Esophagus squamous epithelium (tissue), 4 donors: ENCODE measurements around the gene ATXN1.

Experiments used
- CTCF ChIP-seq, 6 experiments: fragments of 450-650 bp in 4 of 6; fragments of 200-600 bp in 2 of 6; sonication (generic) in 2 of 6; IDR thresholded peaks; one replicate each; pipeline ENCODE4 v1.5.1; 2016 to 2019; ENCODE audit warnings: antibody characterized with exemption in 6 of 6, mild to moderate bottlenecking in 4 of 6, moderate library complexity in 4 of 6
- POLR2A ChIP-seq, 4 donors: fragments of 450-650 bp; IDR thresholded peaks; one replicate each; pipeline ENCODE4 v1.6.1; 2017; ENCODE audit warnings: antibody characterized with exemption in 4 of 4, mild to moderate bottlenecking in 4 of 4, moderate library complexity in 3 of 4

- no peak for TF ChIP-seq CTCF (IDR thresholded peaks at IDR 0.05)
- no peak for TF ChIP-seq POLR2A (IDR thresholded peaks at IDR 0.05)
Measured at GRCh38 chr6:16321826-16322225, 439.4 kb downstream of the ATXN1 start.
